Coronary artery (tissue), 2 donors: Measurements from ENCODE around the gene ADGRD1.

Experiments
- DNase-seq: peaks from one replicate; pipeline ENCODE4 v3.0.0-alpha.2; 2017; ENCODE audit warnings: low spot score
- H3K27ac ChIP-seq, 2 donors: fragments of 200-600 bp; sonication (generic); one replicate each; pipeline ENCODE4 v1.5.1; 2016 to 2019
- H3K4me3 ChIP-seq: fragments of 200-600 bp; sonication (generic); 2 replicates; pipeline ENCODE4 v1.5.1; 2016; ENCODE audit warnings: mild to moderate bottlenecking, moderate library complexity
- CTCF ChIP-seq: fragments of 200-600 bp; sonication (generic); IDR thresholded peaks from one replicate; pipeline ENCODE4 v1.5.1; 2019; ENCODE audit warnings: antibody characterized with exemption

Gene ADGRD1

GRCh38 chr12:130983328-130984017 is 29.8 kb downstream of the ADGRD1 start:
- Histone ChIP-seq H3K4me3 (no peak overlapping the region), H3K27ac (peak overlapping the region in 1 of 2 donors; percentile 48)
- TF ChIP-seq CTCF, result no peak
- peak; percentile 64 for DNase-seq

GRCh38 chr12:130984183-130985058 is 30.7 kb downstream of the ADGRD1 start:
- no peak for TF ChIP-seq CTCF
- DNase-seq, result peak; percentile 24
- H3K4me3 ChIP-seq, result no peak overlapping the region
- peak overlapping the region in 1 of 2 donors; percentile 48 for H3K27ac ChIP-seq

- no peak overlapping the region for H3K4me3 ChIP-seq
- peak; percentile 66 for DNase-seq
- H3K27ac ChIP-seq, result no peak overlapping the region
- TF ChIP-seq CTCF, result no peak
Measured at GRCh38 chr12:130987151-130987931, 33.6 kb downstream of the ADGRD1 start.

- TF ChIP-seq CTCF, result no peak
- H3K4me3 ChIP-seq, result no peak overlapping the region
- DNase-seq, result peak; percentile 8
- H3K27ac ChIP-seq, result no peak overlapping the region
Measured at GRCh38 chr12:130988261-130988660, 34.6 kb downstream of the ADGRD1 start.

- no peak for TF ChIP-seq CTCF
- DNase-seq, result peak; percentile 65
- Histone ChIP-seq H3K27ac (peak overlapping the region in 1 of 2 donors; percentile 1), H3K4me3 (no peak overlapping the region)
Measured at GRCh38 chr12:130988751-130989150, 35.0 kb downstream of the ADGRD1 start.

- peak; percentile 69 for DNase-seq
- no peak overlapping the region for H3K4me3 ChIP-seq
Measured at GRCh38 chr12:130989391-130989790, 35.7 kb downstream of the ADGRD1 start.

More at GRCh38 chr12:130989391-130989790, 35.7 kb downstream of the ADGRD1 start:
- H3K27ac ChIP-seq, result peak overlapping the region in 1 of 2 donors; percentile 43
- TF ChIP-seq CTCF, result no peak
